NCI-H2171 (cell line): Measurements from ENCODE around the gene ABCA3.
"Not testable (repeated sequence)": the region's sequence is repeated elsewhere in the genome, so short reads cannot be mapped to it uniquely, and the experiment has no call there.

Experiments used
- DNase-seq: peaks from one replicate; lab custom pipeline; 2025; lab: John Stamatoyannopoulos, UW

Gene ABCA3

DNA sequence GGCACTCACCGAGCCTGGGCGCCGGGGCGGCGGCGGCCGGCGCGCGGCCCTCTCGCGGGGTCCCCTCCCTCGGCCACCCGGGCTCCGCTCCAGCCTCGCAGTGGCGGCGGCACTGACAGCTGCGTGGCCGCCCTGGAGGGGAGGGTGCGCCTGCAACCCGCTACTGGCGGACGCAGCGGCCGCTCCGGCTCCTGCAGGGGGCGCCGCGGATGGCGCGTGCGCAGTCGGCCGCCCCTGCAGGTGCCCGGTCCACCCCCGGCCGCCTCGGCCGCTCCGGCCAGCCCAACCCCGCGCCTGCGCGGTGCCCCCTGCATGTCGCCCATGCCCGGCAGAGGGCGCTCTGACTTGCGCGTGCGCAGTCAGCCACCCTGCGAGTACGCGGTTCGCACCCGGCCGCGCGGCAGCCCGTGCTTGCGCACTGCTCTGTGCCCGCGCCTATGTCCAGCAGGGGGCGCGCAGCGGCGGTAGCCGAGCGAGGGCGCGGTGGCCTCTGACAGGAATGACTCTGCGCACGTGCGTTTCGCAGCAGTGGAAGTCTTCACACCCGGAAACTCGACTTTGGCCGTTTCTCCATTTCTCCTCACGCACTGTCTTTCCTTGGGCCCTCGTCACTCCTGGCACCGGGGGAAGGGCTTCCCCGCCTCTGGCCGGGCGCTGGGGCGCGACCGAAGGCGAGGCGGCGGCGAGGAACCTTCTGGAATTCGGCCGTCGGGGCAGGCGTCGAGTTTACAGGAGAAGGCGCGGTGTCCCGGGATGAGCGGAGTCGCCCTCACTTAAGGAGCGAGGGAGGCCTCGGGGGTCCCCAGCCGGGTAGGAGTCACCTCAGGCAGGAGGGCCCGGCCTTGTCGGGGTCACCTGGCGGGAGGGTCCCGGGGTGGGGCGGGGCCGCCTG is at the start of gene ABCA3:
Gene ABCA3, minus strand, starts transcription at position 165 of the 892 bp plus-strand sequence. CDS start 14,262 bp downstream, outside the sequence.
- DNase-seq = peak; percentile 86

DNA sequence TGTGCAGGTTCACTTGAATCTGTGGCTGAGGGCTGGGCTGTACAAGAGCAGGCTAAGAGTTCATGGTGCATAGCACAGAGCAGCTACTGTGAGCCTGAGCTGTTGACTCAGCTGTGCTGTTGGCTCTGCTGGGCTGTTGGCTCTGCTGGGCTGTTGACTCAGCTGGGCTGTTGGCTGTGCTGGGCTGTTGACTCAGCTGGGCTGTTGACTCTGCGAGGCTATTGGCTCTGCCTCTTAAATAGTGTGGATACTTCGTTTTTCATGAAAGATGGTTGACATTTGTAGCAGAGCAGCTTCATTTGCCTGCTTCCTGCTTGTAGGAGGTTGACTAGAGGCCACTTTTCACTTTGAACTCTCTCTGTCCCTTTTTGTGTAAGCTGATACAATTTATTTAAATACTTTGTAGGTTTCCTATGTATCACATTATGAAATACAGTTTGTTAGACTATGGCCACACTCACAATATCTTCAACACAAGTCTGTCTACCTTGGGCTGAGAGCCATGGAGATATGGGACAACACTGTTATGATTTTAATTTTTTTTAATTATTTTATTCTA is 48.4 kb upstream of the ABCA3 start:
- no peak for DNase-seq

- DNase-seq = no peak
Measured at GRCh38 chr16:2388139-2388874, 47.8 kb upstream of the ABCA3 start.

- DNase-seq = no peak
Measured at GRCh38 chr16:2386990-2387389, 46.5 kb upstream of the ABCA3 start.

GRCh38 chr16:2385982-2386381 is 45.5 kb upstream of the ABCA3 start:
- DNase-seq = not testable (repeated sequence)

- DNase-seq = no peak
Measured at GRCh38 chr16:2385190-2385836, 44.8 kb upstream of the ABCA3 start.

DNA sequence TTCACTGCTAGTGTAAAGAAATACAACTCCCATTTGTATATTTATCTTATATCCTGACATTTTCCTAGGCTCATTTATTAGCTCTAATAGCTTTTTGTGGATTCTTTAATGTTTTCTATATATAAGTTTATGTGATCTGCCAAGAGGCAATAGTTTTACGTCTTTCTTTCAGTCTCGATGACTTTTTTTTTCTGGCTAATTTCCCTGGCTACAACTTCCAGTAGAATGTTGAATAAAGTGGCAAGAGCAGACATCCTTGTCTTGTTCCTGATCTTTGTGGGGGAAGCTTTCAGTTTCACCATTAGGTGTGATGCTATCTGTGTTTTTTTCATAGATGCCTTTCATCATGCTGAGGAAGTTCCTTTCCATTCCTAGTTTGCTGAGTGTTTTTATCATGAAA is 43.9 kb upstream of the ABCA3 start:
- DNase-seq = no peak

DNA sequence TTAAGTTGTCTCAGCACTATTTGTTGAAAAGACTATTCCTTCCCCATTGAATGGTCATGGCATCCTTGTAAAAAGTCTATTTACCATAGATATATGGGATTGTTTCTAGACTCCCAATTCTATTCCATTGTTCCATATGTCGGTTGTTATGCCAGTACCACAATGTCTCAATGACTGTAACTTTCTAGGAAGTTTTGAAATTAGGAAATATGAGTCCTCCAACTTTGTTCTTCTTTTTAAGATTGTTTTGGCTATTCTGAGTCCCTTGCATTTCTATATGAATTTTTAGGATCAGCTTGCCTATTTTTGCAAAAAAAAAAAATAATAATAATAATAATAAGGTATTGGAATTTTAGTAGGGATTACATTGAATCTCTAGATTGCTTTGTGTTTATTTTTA is 43.0 kb upstream of the ABCA3 start:
- DNase-seq = no peak

DNA sequence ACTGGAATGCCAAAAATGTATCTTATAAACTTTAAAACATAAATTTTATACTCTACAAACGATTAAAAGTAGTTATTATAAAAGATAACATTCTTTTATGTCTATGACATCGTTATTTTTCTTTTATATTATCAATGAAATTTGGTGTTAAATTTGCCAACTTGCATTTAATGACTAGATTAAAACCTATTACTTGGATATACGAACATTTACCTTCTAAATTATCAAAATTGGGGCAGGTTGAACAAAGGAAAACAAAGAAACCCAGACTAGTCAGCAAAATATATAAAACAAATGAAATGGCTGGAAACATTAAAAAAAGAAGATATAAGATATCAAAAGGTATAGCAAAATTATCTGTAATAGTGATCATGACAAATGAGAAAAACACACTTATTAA is 34.1 kb upstream of the ABCA3 start:
- no peak for DNase-seq

- no peak for DNase-seq
Measured at GRCh38 chr16:2373176-2373575, 32.6 kb upstream of the ABCA3 start.

GRCh38 chr16:2372684-2373083 is 32.2 kb upstream of the ABCA3 start:
- DNase-seq = no peak

DNA sequence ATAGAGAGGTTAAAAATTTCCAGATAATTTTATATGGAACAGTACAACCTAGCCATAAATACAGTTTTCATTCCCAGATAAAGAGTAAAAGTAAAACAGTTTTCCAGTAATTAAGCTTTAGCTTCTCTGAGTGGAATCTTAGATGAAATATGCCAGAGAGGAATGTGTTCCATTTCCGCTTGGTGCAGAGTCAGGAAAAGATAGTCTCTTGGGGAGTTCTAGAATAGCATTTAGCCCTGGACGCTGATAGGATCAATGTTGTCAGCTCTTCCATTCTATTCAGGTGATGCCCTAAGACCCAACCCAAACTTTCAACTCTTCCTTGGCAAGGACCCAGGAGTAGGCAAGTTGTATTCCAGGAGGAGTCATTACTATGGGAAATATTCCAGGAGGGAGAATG is 30.9 kb upstream of the ABCA3 start:
- DNase-seq = no peak

- no peak for DNase-seq
Measured at GRCh38 chr16:2370721-2371120, 30.2 kb upstream of the ABCA3 start.

DNA sequence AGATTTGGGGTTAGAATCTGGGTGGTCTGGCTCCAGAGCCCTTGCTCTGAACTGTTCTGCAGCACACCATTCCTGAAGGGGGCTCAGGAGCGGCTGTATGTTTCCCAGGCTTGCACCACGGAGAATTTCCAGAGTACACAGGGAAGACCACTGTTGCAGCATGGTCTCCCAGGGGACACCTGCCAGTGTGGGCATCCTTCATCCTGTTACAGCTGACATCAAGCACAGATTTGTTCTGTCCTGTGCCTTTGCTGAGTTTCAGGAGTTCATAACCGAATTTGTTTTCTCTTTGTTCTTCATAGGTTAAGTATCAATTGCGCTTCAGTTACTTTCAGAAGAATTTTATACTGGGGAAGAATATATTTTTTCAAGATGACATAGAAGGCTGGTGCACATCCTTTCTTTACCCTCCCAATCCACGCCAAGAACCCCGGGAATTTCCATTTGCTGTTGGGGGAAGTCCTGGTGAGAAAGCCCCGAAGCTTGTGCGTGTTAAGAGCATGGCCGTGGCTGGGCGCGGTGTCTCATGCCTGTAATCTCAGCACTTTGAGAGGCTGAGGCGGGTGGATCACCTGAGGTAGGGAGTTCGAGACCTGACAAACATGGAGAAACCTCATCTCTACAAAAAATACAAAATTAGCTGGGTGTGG is 26.3 kb upstream of the ABCA3 start:
- no peak for DNase-seq

GRCh38 chr16:2365397-2366294 is 25.1 kb upstream of the ABCA3 start:
- DNase-seq = no peak

DNA sequence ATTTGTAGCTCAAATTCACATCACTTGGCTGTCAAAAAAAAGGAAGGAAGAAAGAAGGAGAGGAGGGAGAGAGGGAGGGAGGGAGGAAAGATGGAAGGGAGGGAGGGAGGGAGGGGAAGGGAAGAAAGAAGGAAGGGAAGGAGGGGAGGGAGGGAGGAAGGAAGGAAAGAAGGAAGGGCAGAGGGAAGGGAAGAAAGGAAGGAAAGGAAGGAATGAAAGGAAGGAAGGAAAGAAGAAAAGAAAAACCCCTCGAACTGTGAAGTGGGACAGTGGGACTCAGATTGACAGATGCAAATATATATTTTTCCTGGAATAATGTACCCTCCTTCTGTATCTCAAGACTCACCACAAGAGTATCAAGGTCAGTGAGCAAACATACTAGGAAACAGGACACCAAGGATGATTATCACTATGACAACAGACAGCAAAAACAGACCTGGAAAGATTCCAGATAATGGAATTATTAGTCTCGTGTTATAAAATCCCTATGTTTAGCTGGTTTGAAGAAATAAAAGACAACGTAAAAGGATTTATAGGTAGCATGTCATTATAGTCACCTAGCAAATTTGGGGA is 24.2 kb upstream of the ABCA3 start:
- DNase-seq = peak; percentile 22

- no peak for DNase-seq
Measured at GRCh38 chr16:2362218-2362617, 21.7 kb upstream of the ABCA3 start.

GRCh38 chr16:2361129-2361528 is 20.6 kb upstream of the ABCA3 start:
- no peak for DNase-seq

- DNase-seq = no peak
Measured at GRCh38 chr16:2359919-2360318, 19.4 kb upstream of the ABCA3 start.

DNA sequence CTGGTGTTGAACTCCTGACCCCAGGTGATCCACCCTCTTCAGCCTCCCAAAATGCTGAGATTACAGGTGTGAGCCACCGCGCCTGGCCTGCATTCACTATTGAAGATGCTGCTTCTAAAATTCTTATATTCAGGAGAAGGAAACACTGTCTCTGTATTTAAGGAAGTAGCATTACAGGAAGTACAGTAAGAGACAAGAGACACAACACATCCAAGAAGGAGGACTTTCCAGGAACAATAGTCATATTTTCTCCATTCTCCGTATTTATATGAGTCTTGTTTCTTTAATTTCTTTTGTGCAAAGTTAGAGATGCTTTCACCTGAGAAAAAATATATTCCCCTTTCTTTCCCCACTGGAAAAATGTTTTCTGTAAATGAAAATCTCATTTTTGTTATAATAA is 18.3 kb upstream of the ABCA3 start:
- no peak for DNase-seq

GRCh38 chr16:2357331-2357730 is 16.8 kb upstream of the ABCA3 start:
- no peak for DNase-seq
